Breast epithelium (tissue), 4 donors: ENCODE measurements around the gene SLC35F4. TPM values are rescaled to one million over a fixed set of nuclear protein-coding genes. Genes with fewer than 3 reads are reported as not detected.
"Not testable (repeated sequence)": the region's sequence is repeated elsewhere in the genome, so short reads cannot be mapped to it uniquely, and the experiment has no call there.

Source experiments
- DNase-seq, 2 donors: peaks; one replicate each; pipeline ENCODE4 v3.0.0-alpha.2; 2019; ENCODE audit warnings: low spot score in 2 of 2
- H3K27ac ChIP-seq, 2 donors: fragments of 200-600 bp; sonication (generic) in 1 of 2; one replicate each; pipeline ENCODE4 v1.5.1; 2016 to 2019; ENCODE audit warnings: mild to moderate bottlenecking in 1 of 2
- H3K27me3 ChIP-seq, 2 donors: fragments of 200-600 bp; sonication (generic) in 1 of 2; one replicate each; pipeline versions ENCODE4 v1.5.1 to v1.6.0; 2017 to 2019; ENCODE audit warnings: control low read depth in 1 of 2, mild to moderate bottlenecking in 1 of 2
- H3K36me3 ChIP-seq: fragments of 200-600 bp; one replicate; pipeline ENCODE4 v1.5.1; 2019
- H3K4me1 ChIP-seq, 2 donors: fragments of 200-600 bp; sonication (generic); one replicate each; pipeline ENCODE4 v1.5.1; 2016 to 2019; ENCODE audit warnings: control low read depth in 1 of 2
- H3K4me3 ChIP-seq, 3 donors: fragments of 200-600 bp; sonication (generic); 1 replicate in 2 of 3; 2 replicates in 1 of 3; pipeline ENCODE4 v1.5.1; 2016 to 2019; ENCODE audit warnings: mild to moderate bottlenecking in 3 of 3, moderate library complexity in 2 of 3
- H3K9me3 ChIP-seq, 2 donors: fragments of 200-600 bp; sonication (generic) in 1 of 2; one replicate each; pipeline ENCODE4 v1.5.1; 2016 to 2019; ENCODE audit warnings: control low read depth in 1 of 2
- POLR2A ChIP-seq: fragments of 450-650 bp; IDR thresholded peaks from one replicate; pipeline ENCODE4 v1.6.1; 2016; ENCODE audit warnings: antibody characterized with exemption, mild to moderate bottlenecking, moderate library complexity
- POLR2AphosphoS5 ChIP-seq, 3 donors: sonication (generic); formaldehyde crosslinking; IDR thresholded peaks; one replicate each; pipeline ENCODE4 v1.6.1; 2017; ENCODE audit warnings: antibody characterized with exemption in 3 of 3
- intact Hi-C: fragments of 100-400 bp; cut with DNase I; formaldehyde crosslinking; loops from one replicate; pipeline ENCODE4 v1.15.1; 2023; ENCODE audit warnings: low total_unique reads
- total RNA-seq, 3 donors: library from RNA; depleted of rRNA; stranded (reverse); fragments of >200 nt; gene quantifications; one replicate each; pipeline ENCODE4 v1.1.0, GENCODE V29; 2016
- TF ChIP-seq, protein P1 (sequence below), 3 donors: fragments of 450-650 bp; IDR thresholded peaks; one replicate each; pipeline ENCODE4 v1.5.1; 2016 to 2017; ENCODE audit warnings: antibody characterized with exemption in 3 of 3, mild to moderate bottlenecking in 3 of 3, moderate library complexity in 3 of 3

Gene SLC35F4
- total RNA-seq, 3 donors from 2014 or later: not detected

DNA sequence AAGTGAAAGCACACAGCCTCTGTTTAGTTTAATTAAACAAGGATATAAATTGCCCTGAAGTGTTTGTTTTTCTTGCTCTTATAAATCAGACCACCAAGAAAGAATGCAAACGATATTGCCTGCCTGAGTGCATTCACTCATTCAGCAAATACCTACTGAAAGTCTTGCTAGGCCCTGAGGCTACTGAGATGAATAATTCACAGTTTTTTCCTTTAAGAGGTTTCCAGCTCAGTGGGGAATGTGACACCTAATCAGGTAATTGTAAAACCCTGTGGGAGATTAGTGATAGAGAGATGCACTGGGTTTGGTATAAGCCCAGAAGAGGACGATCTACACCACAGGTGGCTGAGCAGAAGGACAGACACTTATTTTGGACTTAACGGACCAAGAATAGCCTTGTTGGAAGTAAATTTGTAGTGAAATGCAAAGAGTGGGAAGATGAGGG, 151.4 kb downstream of the SLC35F4 start:
- intact Hi-C loops: no loop called here
- Histone ChIP-seq H3K9me3 (peaks cover 8 to 18% of the 10 kb centered on the region in 2 donors), H3K27me3 (no peaks in the 10 kb centered on the region), H3K4me1 (no peaks in the 10 kb centered on the region), H3K27ac (no peak overlapping the region), H3K4me3 (no peak overlapping the region), H3K36me3 (no peaks in the 10 kb centered on the region)
- no peak for DNase-seq
- TF ChIP-seq POLR2A (no peak), POLR2AphosphoS5 (IDR thresholded peaks at IDR 0.05) (no peak)
- TF ChIP-seq, protein P1, sequence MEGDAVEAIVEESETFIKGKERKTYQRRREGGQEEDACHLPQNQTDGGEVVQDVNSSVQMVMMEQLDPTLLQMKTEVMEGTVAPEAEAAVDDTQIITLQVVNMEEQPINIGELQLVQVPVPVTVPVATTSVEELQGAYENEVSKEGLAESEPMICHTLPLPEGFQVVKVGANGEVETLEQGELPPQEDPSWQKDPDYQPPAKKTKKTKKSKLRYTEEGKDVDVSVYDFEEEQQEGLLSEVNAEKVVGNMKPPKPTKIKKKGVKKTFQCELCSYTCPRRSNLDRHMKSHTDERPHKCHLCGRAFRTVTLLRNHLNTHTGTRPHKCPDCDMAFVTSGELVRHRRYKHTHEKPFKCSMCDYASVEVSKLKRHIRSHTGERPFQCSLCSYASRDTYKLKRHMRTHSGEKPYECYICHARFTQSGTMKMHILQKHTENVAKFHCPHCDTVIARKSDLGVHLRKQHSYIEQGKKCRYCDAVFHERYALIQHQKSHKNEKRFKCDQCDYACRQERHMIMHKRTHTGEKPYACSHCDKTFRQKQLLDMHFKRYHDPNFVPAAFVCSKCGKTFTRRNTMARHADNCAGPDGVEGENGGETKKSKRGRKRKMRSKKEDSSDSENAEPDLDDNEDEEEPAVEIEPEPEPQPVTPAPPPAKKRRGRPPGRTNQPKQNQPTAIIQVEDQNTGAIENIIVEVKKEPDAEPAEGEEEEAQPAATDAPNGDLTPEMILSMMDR (IDR thresholded peaks at IDR 0.05): no peak

DNA sequence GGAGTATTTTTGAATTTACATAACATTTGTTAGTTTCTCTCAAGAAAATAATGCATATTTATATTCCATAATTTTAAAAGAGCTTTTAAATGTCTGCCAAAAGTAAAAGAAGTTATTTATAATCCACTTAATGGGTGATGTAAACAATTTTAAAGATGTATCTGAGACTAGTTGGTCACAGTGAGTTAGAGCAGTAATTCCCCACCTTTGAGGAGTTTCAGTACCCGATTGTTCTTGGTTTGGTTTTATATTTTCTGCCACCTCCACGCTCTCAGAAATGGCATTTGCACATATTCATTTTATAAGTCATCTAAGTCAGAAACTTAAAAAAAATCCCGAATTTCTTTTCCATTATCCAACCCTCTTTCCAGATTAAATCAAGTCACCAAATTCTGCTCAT, 153.2 kb downstream of the SLC35F4 start:
- H3K36me3 ChIP-seq: no peaks in the 10 kb centered on the region
- DNase-seq: no peak
- no peaks in the 10 kb centered on the region for H3K27me3 ChIP-seq
- H3K4me3 ChIP-seq: no peak overlapping the region
- TF ChIP-seq POLR2AphosphoS5 (IDR thresholded peaks at IDR 0.05) (no peak), POLR2A (no peak)
- TF ChIP-seq, protein P1 (IDR thresholded peaks at IDR 0.05): no peak
- H3K9me3 ChIP-seq: peaks cover 3 to 19% of the 10 kb centered on the region in 2 donors
- H3K4me1 ChIP-seq: no peaks in the 10 kb centered on the region
- H3K27ac ChIP-seq: no peak overlapping the region
- intact Hi-C loops: no loop called here

DNA sequence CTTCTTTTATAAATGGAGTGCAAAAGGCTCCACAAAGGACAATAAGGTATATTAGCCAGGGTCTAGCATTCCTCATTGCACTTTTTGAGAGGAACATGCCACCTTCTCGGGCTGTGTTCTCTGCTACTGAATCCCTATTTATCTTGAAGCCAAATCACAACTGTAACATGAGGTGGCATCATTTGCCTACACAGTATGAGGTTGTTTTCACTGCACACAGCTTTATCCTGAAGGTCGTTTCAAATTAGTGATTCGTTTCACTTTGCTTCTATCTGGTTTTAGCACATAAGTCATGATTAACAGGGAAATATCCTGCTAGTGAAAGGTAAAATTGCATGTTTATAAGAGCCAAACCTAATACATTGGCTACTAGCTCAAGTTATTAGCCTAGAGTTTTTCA, 153.8 kb downstream of the SLC35F4 start:
- Histone ChIP-seq H3K4me1 (no peaks in the 10 kb centered on the region), H3K27me3 (no peaks in the 10 kb centered on the region), H3K9me3 (peaks cover 3 to 19% of the 10 kb centered on the region in 2 donors), H3K27ac (no peak overlapping the region), H3K4me3 (no peak overlapping the region), H3K36me3 (no peaks in the 10 kb centered on the region)
- intact Hi-C loops: no loop called here
- TF ChIP-seq, protein P1 (IDR thresholded peaks at IDR 0.05): no peak
- no peak for TF ChIP-seq POLR2A
- no peak for TF ChIP-seq POLR2AphosphoS5 (IDR thresholded peaks at IDR 0.05)
- DNase-seq: no peak

DNA sequence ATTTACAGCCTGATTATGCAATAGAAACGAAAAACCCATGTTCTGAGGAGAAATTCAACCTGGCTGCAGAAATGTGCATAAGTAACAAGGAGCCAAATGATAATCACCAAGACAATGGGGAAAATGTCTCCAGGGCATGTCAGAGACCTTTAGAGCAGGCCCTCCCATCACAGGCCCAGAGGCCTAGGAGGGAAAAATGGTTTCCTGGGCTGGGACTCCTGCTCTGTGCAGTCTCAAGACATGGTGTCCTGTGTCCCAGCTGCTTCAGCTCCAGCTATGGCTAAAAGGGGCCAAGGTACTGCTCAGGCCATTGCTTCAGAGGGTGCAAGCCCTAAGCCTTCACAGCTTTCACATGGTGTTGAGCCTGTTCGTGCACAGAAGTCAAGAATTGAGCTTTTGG, 156.0 kb downstream of the SLC35F4 start:
- no peak overlapping the region for H3K27ac ChIP-seq
- intact Hi-C loops: no loop called here
- H3K4me1 ChIP-seq: no peaks in the 10 kb centered on the region
- H3K4me3 ChIP-seq: no peak overlapping the region
- H3K9me3 ChIP-seq: peaks cover 3 to 19% of the 10 kb centered on the region in 2 donors
- no peaks in the 10 kb centered on the region for H3K27me3 ChIP-seq
- H3K36me3 ChIP-seq: no peaks in the 10 kb centered on the region
- DNase-seq: no peak
- TF ChIP-seq POLR2AphosphoS5 (IDR thresholded peaks at IDR 0.05): no peak
- TF ChIP-seq, protein P1 (IDR thresholded peaks at IDR 0.05): no peak
- TF ChIP-seq POLR2A: no peak

DNA sequence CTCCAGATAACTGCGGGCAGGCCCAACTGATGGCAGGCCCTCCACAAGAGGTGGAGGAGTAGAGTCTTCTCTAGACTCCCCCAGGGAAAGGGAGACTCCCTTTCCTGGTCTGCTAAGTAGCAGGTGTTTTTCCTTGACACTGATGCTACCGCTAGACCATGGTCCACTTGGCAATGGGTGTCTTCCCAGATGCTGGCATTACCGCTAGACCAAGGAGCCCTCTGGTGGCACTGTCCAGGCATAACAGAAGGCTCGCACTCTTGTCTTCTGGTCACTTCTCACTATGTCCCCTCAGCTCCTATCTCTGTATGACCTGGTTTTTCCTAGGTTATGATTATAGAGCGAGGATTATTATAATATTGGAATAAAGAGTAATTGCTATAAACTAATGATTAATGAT, 156.8 kb downstream of the SLC35F4 start:
- H3K9me3 ChIP-seq: peaks cover 3 to 19% of the 10 kb centered on the region in 2 donors
- H3K36me3 ChIP-seq, H3K27me3 ChIP-seq, DNase-seq, H3K4me1 ChIP-seq, H3K4me3 ChIP-seq, intact Hi-C loops, H3K27ac ChIP-seq: not testable (repeated sequence)

DNA sequence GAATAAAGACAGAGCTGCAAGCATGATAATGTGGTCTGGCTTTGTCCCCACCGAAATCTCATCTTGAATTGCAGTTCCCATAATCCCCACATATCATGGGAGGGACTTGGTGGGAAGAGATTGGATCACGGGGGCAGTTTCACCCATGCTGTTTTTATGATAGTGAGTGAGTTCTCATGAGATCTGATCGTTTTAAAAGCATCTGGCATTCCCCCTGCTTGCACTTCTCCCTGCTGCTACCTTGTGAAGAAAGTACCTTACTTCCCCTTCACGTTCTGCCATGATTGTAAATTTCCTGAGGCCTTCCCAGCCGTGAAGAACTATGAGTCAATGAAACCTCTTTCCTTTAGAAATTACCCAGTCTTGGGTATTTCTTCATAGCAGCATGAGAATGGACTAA, 158.7 kb downstream of the SLC35F4 start:
- TF ChIP-seq, protein P1 (IDR thresholded peaks at IDR 0.05): no peak
- TF ChIP-seq POLR2AphosphoS5 (IDR thresholded peaks at IDR 0.05): no peak

More for the DNA sequence above, 158.7 kb downstream of the SLC35F4 start:
- DNase-seq: no peak
- intact Hi-C loops: no loop called here
- Histone ChIP-seq H3K36me3 (no peaks in the 10 kb centered on the region), H3K27me3 (no peaks in the 10 kb centered on the region), H3K4me3 (no peak overlapping the region), H3K4me1 (no peaks in the 10 kb centered on the region), H3K27ac (no peak overlapping the region), H3K9me3 (peaks cover 3 to 19% of the 10 kb centered on the region in 2 donors)
